C4-2B (cell line): ENCODE data around the gene SGMS1.
"Not testable (repeated sequence)": the region's sequence is repeated elsewhere in the genome, so short reads cannot be mapped to it uniquely, and the experiment has no call there.

Experiments used
- H3K27ac ChIP-seq: fragments of 450-650 bp; 2 replicates; pipeline ENCODE4 v1.5.1; 2017
- ZFX ChIP-seq: fragments of 450-650 bp; IDR thresholded peaks from 2 replicates; pipeline ENCODE4 v1.6.1; 2017
- TF ChIP-seq, protein P1 (sequence below): fragments of 450-650 bp; conservative IDR thresholded peaks from 2 replicates; pipeline ENCODE4 v1.5.1; 2017; ENCODE audit warnings: mild to moderate bottlenecking

The SGMS1 gene

GRCh38 chr10:50452603-50453002, 171.2 kb downstream of the SGMS1 start:
- no peak for TF ChIP-seq ZFX
- H3K27ac ChIP-seq, result no peak overlapping the region

DNA sequence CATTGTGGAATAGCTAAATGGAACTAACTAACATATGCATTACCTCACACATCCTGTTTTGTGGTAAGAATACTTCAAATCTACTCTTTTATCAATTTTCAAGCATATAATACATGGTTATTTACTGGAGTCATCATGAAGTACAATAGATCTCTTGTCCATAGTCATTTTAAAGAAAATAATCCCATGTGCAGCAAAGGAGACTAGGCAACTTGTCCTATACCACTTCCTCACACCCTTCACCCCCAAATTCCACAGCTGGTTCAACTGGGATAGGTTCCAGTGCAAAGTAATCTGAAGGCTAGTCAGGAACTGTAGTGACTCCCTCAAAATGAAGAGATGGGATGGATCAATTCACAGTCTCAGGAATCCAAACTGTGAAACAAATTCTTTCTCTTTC, 176.1 kb downstream of the SGMS1 start:
- no peak overlapping the region for H3K27ac ChIP-seq
- no peak for TF ChIP-seq ZFX
- TF ChIP-seq, protein P1, sequence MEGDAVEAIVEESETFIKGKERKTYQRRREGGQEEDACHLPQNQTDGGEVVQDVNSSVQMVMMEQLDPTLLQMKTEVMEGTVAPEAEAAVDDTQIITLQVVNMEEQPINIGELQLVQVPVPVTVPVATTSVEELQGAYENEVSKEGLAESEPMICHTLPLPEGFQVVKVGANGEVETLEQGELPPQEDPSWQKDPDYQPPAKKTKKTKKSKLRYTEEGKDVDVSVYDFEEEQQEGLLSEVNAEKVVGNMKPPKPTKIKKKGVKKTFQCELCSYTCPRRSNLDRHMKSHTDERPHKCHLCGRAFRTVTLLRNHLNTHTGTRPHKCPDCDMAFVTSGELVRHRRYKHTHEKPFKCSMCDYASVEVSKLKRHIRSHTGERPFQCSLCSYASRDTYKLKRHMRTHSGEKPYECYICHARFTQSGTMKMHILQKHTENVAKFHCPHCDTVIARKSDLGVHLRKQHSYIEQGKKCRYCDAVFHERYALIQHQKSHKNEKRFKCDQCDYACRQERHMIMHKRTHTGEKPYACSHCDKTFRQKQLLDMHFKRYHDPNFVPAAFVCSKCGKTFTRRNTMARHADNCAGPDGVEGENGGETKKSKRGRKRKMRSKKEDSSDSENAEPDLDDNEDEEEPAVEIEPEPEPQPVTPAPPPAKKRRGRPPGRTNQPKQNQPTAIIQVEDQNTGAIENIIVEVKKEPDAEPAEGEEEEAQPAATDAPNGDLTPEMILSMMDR, result no peak

- not testable (repeated sequence) for H3K27ac ChIP-seq
Measured at GRCh38 chr10:50445777-50446176, 178.0 kb downstream of the SGMS1 start.

- no peak for TF ChIP-seq ZFX
- TF ChIP-seq, protein P1, result no peak
- H3K27ac ChIP-seq, result no peak overlapping the region
Measured at GRCh38 chr10:50440489-50440888, 183.3 kb downstream of the SGMS1 start.

- TF ChIP-seq, protein P1, result no peak
- TF ChIP-seq ZFX, result no peak
- no peak overlapping the region for H3K27ac ChIP-seq
Measured at GRCh38 chr10:50439806-50440205, 183.9 kb downstream of the SGMS1 start.

- TF ChIP-seq ZFX, result no peak
- TF ChIP-seq, protein P1, result no peak
- H3K27ac ChIP-seq, result no peak overlapping the region
Measured at GRCh38 chr10:50439187-50439586, 184.6 kb downstream of the SGMS1 start.

GRCh38 chr10:50438049-50438936, 185.5 kb downstream of the SGMS1 start:
- TF ChIP-seq, protein P1, result no peak

GRCh38 chr10:50437248-50437647, 186.5 kb downstream of the SGMS1 start:
- TF ChIP-seq, protein P1, result no peak
- H3K27ac ChIP-seq, result no peak overlapping the region

More at GRCh38 chr10:50438049-50438936, 185.5 kb downstream of the SGMS1 start:
- H3K27ac ChIP-seq, result no peak overlapping the region
